GM18520 (cell line): ENCODE data around the gene AKIRIN2.
"Not testable (repeated sequence)": the region's sequence is repeated elsewhere in the genome, so short reads cannot be mapped to it uniquely, and the experiment has no call there.

Experiments used
- ATAC-seq: cut with Tn5 transposase; IDR thresholded peaks from one replicate; pipeline ENCODE4 v1.9.1; 2021; ENCODE audit not compliant: unreplicated experiment

AKIRIN2 gene

GRCh38 chr6:87718662-87719433 is 16.8 kb upstream of the AKIRIN2 start:
- no peak for ATAC-seq

GRCh38 chr6:87716928-87717614 is 15.0 kb upstream of the AKIRIN2 start:
- no peak for ATAC-seq

GRCh38 chr6:87714093-87714842 is 12.2 kb upstream of the AKIRIN2 start:
- ATAC-seq, result peak; percentile 73

- not testable (repeated sequence) for ATAC-seq
These were observed 10.7 kb upstream of the AKIRIN2 start for GRCh38 chr6:87712713-87713112.

GRCh38 chr6:87710090-87710489 is 8.1 kb upstream of the AKIRIN2 start:
- no peak for ATAC-seq

DNA sequence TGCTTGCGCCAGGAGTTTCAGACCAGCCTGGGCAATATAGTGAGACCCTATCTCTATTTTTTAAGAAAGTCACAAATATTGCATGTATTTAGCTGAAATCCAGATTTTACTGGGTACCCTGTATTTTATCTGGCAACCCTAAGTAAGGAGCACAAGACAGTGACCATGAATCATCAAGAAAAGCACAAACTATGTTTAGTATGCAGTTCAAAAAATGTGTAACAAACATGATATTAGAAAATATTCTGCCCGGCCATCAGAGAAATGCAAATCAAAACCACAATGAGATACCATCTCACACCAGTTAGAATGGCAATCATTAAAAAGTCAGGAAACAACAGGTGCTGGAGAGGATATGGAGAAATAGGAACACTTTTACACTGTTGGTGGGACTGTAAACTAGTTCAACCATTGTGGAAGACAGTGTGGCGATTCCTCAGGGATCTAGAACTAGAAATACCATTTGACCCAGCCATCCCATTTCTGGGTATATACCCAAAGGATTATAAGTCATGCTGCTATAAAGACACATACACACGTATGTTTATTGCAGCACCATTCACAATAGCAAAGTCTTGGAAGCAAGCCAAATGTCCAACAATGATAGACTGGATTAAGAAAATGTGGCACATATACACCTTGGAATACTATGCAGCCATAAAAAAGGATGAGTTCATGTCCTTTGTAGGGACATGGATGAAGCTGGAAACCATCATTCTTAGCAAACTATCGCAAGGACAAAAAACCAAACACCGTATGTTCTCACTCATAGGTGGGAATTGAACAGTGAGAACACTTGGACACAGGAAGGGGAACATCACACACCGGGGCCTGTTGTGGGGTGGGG is 6.8 kb upstream of the AKIRIN2 start:
- ATAC-seq, result not testable (repeated sequence)

GRCh38 chr6:87706187-87706966 is 4.3 kb upstream of the AKIRIN2 start:
- no peak for ATAC-seq

- peak; percentile 50 for ATAC-seq
These were observed 3.1 kb upstream of the AKIRIN2 start for GRCh38 chr6:87705070-87705691.

GRCh38 chr6:87703039-87703438 is 1.0 kb upstream of the AKIRIN2 start:
- ATAC-seq, result not testable (repeated sequence)

GRCh38 chr6:87702589-87702945 is 534 bp upstream of the AKIRIN2 start:
- no peak for ATAC-seq

- peak; percentile 0 for ATAC-seq
These were observed 723 bp downstream of the AKIRIN2 start for GRCh38 chr6:87701344-87701675.

- no peak for ATAC-seq
These were observed 1.4 kb downstream of the AKIRIN2 start for GRCh38 chr6:87700397-87701343.

DNA sequence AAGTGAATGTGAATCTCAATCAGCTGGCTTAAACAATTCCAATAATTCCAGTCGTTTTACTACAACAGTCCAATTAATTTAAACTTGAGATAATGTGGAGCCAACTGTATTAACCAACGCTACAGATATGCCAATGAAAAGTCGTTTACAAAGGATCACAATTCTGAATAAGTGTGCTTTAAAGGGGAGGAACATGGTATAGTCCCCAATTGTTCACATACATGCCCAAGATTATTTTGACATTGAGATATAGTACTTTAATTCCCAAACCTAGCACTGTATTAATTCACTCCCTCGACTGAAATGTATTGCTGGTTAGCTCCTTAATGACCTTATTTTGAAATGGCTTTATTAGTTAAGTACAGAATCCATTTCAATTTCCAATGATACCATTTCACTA is 2.5 kb downstream of the AKIRIN2 start:
- ATAC-seq, result no peak

- ATAC-seq, result no peak
These were observed 3.5 kb downstream of the AKIRIN2 start for GRCh38 chr6:87698547-87699006.

- ATAC-seq, result no peak
These were observed 4.2 kb downstream of the AKIRIN2 start for GRCh38 chr6:87697581-87698546.

DNA sequence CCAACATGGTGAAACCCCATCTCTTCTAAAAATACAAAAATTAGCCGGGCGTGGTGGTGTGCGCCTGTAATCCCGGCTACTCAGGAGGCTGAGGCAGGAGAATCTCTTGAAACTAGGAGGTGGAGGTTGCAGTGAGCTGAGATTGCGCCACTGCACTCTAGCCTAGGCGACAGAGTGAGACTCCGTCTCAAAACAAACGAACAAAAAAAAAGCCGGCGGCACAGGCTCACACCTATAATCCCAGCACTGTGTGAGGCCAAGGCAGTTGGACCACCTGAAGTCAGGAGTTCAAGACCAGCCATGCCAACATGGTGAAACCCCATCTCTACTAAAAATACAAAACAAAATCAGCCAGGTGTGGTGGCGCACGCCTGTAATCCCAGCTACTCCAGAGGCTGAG is 5.2 kb downstream of the AKIRIN2 start:
- ATAC-seq, result not testable (repeated sequence)

GRCh38 chr6:87692086-87692485 is 9.9 kb downstream of the AKIRIN2 start:
- no peak for ATAC-seq
